AG04449 (cell line): ENCODE results near the gene CCNT1.
A peak's percentile ranks its signal among the peaks of the same experiment; 100 is the strongest.

Source experiments
- CTCF ChIA-PET: fragments of 350-600 bp; formaldehyde crosslinking; extraction: SDS; loops from one replicate; lab custom pipeline; 2021; ENCODE audit warnings: antibody characterized with exemption; lab: Yijun Ruan, JAX
- POLR2A ChIA-PET: fragments of 400-600, 350-600 bp; formaldehyde crosslinking; extraction: SDS; loops from one replicate; lab custom pipeline; 2020; ENCODE audit warnings: antibody characterized with exemption, inconsistent platforms; lab: Yijun Ruan, JAX
- DNase-seq: peaks from one replicate; pipeline ENCODE4 v3.0.0-alpha.2; 2010; ENCODE audit warnings: low read depth, low spot score
- H3K4me3 ChIP-seq: 2 replicates; pipeline ENCODE4 v1.5.1; 2011; ENCODE audit warnings: low read depth, mild to moderate bottlenecking, control low read depth, low read length
- TF ChIP-seq, protein P1 (sequence below): IDR thresholded peaks from one replicate; pipeline ENCODE4 v1.5.1; 2011; ENCODE audit warnings: mild to moderate bottlenecking, moderate library complexity, low read length, control low read depth, inconsistent platforms; ENCODE audit not compliant: insufficient read depth; ENCODE audit errors: missing control alignments

The CCNT1 gene

DNA sequence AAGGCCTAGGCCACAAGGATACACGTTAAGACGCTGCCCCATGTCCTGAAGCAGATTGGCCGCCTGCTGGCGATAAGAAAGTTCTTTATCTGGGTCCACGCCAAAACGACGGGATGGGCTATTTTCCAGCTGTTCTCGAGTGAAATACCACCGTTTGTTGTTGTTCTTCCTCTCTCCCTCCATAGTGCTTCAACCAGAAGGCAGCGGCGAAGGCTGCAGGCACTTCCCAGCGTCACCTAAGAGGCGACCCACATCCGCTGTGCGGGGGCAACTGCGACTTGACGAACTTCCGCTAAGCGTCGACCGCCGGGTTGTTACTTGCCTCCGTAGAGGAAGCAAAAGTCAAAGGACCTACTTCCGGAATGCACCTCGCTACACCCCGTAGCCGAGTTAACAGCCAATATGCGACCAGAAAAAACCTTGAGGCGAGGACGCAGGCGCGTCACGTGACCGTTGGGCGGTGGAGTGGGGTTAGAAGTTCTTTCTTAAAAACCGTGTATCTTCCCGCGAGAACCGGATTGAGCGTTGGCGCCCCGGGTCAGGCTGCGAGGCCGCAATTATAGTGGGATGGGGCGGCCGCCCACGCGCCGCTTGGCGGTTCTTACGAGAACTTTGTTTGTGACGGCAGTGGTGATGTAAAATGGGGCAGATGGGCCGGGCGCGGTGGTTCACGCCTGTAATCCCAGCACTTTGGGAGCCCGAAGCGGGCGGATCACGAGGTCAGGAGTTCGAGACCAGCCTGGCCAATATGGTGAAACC is at the start of gene CCNT1:
CCNT1 (minus strand) TSS at position 215 of the 759 bp plus-strand sequence; CDS start at position 183, 32 bp downstream.
- POLR2A ChIA-PET = interaction anchor here (0.6 kb wide), 1 partner anchor 13 kb away, joined by 3 read pairs; no protein-coding TSS in a partner anchor
- TF ChIP-seq, protein P1, sequence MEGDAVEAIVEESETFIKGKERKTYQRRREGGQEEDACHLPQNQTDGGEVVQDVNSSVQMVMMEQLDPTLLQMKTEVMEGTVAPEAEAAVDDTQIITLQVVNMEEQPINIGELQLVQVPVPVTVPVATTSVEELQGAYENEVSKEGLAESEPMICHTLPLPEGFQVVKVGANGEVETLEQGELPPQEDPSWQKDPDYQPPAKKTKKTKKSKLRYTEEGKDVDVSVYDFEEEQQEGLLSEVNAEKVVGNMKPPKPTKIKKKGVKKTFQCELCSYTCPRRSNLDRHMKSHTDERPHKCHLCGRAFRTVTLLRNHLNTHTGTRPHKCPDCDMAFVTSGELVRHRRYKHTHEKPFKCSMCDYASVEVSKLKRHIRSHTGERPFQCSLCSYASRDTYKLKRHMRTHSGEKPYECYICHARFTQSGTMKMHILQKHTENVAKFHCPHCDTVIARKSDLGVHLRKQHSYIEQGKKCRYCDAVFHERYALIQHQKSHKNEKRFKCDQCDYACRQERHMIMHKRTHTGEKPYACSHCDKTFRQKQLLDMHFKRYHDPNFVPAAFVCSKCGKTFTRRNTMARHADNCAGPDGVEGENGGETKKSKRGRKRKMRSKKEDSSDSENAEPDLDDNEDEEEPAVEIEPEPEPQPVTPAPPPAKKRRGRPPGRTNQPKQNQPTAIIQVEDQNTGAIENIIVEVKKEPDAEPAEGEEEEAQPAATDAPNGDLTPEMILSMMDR = peak; percentile 12
- CTCF ChIA-PET = interaction anchor here (0.7 to 2.0 kb wide), 3 partner anchors 11 to 98 kb away, joined by 3 to 9 read pairs (median 4); no protein-coding TSS in a partner anchor
- peak; percentile 99 for DNase-seq
- peak within 1 kb of the TSS; percentile 92 for H3K4me3 ChIP-seq

DNA sequence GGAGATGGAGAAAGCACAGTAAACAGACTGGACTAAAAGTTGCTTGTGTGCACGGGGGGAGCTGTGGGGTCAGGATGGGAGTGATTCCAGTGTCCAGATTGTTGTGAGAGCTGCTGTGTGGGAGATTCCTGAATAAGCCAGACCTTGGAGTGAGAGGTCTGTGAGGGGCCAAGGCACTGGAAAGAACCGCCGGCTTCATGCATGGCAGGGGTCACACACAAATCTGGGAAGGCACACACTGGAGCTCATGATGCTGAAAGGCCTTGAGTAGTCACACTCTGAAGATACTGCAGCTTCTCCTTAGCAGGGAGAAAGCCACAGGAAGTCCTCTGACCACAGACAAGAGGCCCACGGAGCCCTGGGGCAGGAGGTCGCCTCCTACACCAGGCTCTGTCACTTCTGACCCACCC is 49.3 kb upstream of the CCNT1 start:
- no peak overlapping the region for H3K4me3 ChIP-seq
- ChIA-PET POLR2A (interaction anchor here (0.5 to 0.6 kb wide), 3 partner anchors 10 to 322 kb away, joined by 3 to 4 read pairs (median 3); no protein-coding TSS in a partner anchor), CTCF (interaction anchor here (1.0 to 2.6 kb wide), 7 partner anchors 10 to 49 kb away, joined by 3 to 13 read pairs (median 4); no protein-coding TSS in a partner anchor)
- DNase-seq = no peak
- TF ChIP-seq, protein P1 = no peak

DNA sequence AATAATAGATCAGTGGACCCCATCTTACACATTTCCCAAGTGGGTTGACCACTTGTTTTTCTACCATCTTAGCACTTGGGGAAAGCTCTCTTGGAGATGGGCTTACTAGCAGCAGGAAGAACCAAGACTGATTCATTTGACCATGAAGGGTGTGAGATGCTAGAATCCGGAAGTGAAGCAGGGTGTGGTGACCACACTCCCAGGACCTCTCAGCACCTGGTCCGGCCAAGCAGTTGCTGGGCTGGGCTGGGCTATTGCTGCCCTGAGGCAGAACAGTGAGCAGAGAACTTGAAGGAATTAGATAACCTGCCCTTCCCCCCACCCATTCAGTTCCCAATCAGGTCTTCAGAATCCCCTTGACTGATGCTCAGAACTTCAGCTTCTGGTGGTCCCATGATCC is 48.0 kb upstream of the CCNT1 start:
- CTCF ChIA-PET = interaction anchor here (1.3 to 2.6 kb wide), 5 partner anchors 9 to 49 kb away, joined by 3 to 13 read pairs (median 5); no protein-coding TSS in a partner anchor
- H3K4me3 ChIP-seq = no peak overlapping the region
- TF ChIP-seq, protein P1 = no peak
- POLR2A ChIA-PET = no interaction called here
- no peak for DNase-seq

DNA sequence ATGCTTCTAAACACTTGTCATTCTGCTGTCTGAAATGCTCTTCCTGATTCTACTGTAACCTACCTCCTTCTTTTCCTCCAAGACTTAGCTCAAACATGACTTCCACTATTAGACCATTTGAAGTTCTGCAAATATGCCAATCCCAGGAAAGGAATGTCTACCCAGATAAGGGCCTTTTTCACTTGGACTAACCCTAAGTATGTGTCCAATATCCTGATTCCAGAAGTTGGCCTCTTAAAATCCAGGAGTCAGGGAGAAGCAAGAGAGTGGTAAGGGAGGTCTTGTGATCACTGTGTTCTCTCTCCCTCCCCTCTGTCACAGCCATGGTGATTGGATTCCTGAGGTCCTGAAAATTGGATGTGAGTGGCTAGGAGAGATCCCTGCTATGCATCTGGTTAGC is 42.2 kb upstream of the CCNT1 start:
- TF ChIP-seq, protein P1 = no peak
- ChIA-PET POLR2A (no interaction called here), CTCF (interaction anchor here (0.9 to 18.5 kb wide), 6 partner anchors 9 to 94 kb away, joined by 3 to 601 read pairs (median 4); partner anchors contain the start of genes ADCY6 and CACNB3)
- H3K4me3 ChIP-seq = no peak overlapping the region
- DNase-seq = no peak

DNA sequence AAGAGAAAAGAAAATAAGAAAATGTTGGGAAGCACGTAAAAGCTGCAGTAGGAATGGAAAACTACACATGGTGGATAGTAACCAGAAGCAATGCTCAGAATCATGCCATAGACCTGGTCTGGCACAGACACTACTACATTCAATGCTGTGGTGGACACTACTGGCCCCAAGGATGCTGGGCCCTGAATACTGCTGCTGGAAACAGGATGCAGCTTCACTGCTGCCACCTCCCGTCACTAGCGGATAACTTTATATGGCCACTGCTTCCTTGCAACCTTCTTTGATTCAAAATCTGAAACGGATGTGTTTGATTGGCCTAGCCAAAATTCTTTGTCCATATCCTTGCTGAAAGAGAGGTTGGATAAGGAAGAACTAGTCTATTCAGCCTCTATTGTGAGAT is 41.7 kb upstream of the CCNT1 start:
- POLR2A ChIA-PET = no interaction called here
- no peak for DNase-seq
- TF ChIP-seq, protein P1 = no peak
- CTCF ChIA-PET = interaction anchor here (0.9 to 18.5 kb wide), 6 partner anchors 8 to 95 kb away, joined by 3 to 601 read pairs (median 4); partner anchors contain the start of genes ADCY6 and CACNB3
- H3K4me3 ChIP-seq = no peak overlapping the region
